Cardiac muscle cell (in vitro differentiated cells and primary cell): ENCODE measurements around the gene DLG5. TPM values are rescaled to one million over a fixed set of nuclear protein-coding genes. Genes with fewer than 3 reads are reported as not detected.

Source experiments
- DNase-seq, 2 donors: peaks; one replicate each; pipeline versions ENCODE4 v3.0.0 to v3.0.0-alpha.2; 2010 to 2017; ENCODE audit warnings: low read depth in 1 of 2, low spot score in 1 of 2
- H3K27ac ChIP-seq: fragments of 200-600 bp; sonication (generic); 2 replicates; pipeline ENCODE4 v1.5.1; 2016
- H3K27me3 ChIP-seq: fragments of 200-600 bp; sonication (generic); 2 replicates; pipeline ENCODE4 v1.6.0; 2016; ENCODE audit warnings: control low read depth
- H3K36me3 ChIP-seq: fragments of 200-600 bp; sonication (generic); 2 replicates; pipeline ENCODE4 v1.5.1; 2016; ENCODE audit warnings: control low read depth
- H3K4me1 ChIP-seq: fragments of 200-600 bp; sonication (generic); 2 replicates; pipeline ENCODE4 v1.8.1; 2017; ENCODE audit warnings: low read depth, mild to moderate bottlenecking, mixed run types
- H3K4me3 ChIP-seq: fragments of 200-600 bp; sonication (generic); 2 replicates; pipeline ENCODE4 v1.5.1; 2016; ENCODE audit warnings: mild to moderate bottlenecking
- H3K9me3 ChIP-seq: fragments of 200-600 bp; sonication (generic); 2 replicates; pipeline ENCODE4 v1.5.1; 2017; ENCODE audit warnings: low read depth, mild to moderate bottlenecking, control low read depth
- polyA plus RNA-seq: library from polyadenylated mRNA; unstranded; fragments of >200 nt; fragmentation: Nextera tagmentation; extraction: Ambion mirVana; gene quantifications from 2 replicates; pipeline ENCODE4 v1.2.1, GENCODE V29; 2016
- total RNA-seq: library from RNA; depleted of rRNA; stranded (reverse); fragments of >200 nt; gene quantifications from 2 replicates; pipeline ENCODE4 v1.2.3, GENCODE V29; 2016
- TF ChIP-seq, protein P1 (sequence below): IDR thresholded peaks from 2 replicates; pipeline ENCODE4 v1.5.1; 2012; ENCODE audit warnings: low read depth, mild to moderate bottlenecking, low read length

DLG5 gene
- total and polyA plus RNA-seq, 2 experiments from 2014 or later, result 20.3 to 64.4 TPM

- H3K27ac ChIP-seq, result peak overlapping the region; percentile 45
- DNase-seq, result peak in 1 of 2 donors; percentile 70
- peaks cover 16% of the 10 kb centered on the region for H3K4me1 ChIP-seq
- no peaks in the 10 kb centered on the region for H3K9me3 ChIP-seq
- H3K4me3 ChIP-seq, result no peak overlapping the region
- TF ChIP-seq, protein P1, sequence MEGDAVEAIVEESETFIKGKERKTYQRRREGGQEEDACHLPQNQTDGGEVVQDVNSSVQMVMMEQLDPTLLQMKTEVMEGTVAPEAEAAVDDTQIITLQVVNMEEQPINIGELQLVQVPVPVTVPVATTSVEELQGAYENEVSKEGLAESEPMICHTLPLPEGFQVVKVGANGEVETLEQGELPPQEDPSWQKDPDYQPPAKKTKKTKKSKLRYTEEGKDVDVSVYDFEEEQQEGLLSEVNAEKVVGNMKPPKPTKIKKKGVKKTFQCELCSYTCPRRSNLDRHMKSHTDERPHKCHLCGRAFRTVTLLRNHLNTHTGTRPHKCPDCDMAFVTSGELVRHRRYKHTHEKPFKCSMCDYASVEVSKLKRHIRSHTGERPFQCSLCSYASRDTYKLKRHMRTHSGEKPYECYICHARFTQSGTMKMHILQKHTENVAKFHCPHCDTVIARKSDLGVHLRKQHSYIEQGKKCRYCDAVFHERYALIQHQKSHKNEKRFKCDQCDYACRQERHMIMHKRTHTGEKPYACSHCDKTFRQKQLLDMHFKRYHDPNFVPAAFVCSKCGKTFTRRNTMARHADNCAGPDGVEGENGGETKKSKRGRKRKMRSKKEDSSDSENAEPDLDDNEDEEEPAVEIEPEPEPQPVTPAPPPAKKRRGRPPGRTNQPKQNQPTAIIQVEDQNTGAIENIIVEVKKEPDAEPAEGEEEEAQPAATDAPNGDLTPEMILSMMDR, result no peak
- H3K36me3 ChIP-seq, result no peaks in the 10 kb centered on the region
- no peaks in the 10 kb centered on the region for H3K27me3 ChIP-seq
Measured at GRCh38 chr10:77746047-77746707, 180.4 kb downstream of the DLG5 start.

GRCh38 chr10:77744245-77744644 is 182.3 kb downstream of the DLG5 start:
- Histone ChIP-seq H3K27ac (no peak overlapping the region), H3K4me1 (peaks cover 16% of the 10 kb centered on the region), H3K9me3 (no peaks in the 10 kb centered on the region), H3K4me3 (no peak overlapping the region), H3K27me3 (no peaks in the 10 kb centered on the region), H3K36me3 (no peaks in the 10 kb centered on the region)
- TF ChIP-seq, protein P1, result no peak
- DNase-seq, result no peak

- DNase-seq, result no peak
- H3K36me3 ChIP-seq, result no peaks in the 10 kb centered on the region
- H3K27me3 ChIP-seq, result no peaks in the 10 kb centered on the region
- TF ChIP-seq, protein P1, result no peak
- peaks cover 16% of the 10 kb centered on the region for H3K4me1 ChIP-seq
- no peak overlapping the region for H3K4me3 ChIP-seq
- no peaks in the 10 kb centered on the region for H3K9me3 ChIP-seq
- H3K27ac ChIP-seq, result no peak overlapping the region
Measured at GRCh38 chr10:77742172-77742571, 184.4 kb downstream of the DLG5 start.

GRCh38 chr10:77741746-77742145 is 184.8 kb downstream of the DLG5 start:
- H3K36me3 ChIP-seq, result no peaks in the 10 kb centered on the region
- H3K9me3 ChIP-seq, result no peaks in the 10 kb centered on the region
- no peak for DNase-seq
- peaks cover 16% of the 10 kb centered on the region for H3K4me1 ChIP-seq
- TF ChIP-seq, protein P1, result no peak
- H3K4me3 ChIP-seq, result no peak overlapping the region
- H3K27ac ChIP-seq, result no peak overlapping the region
- no peaks in the 10 kb centered on the region for H3K27me3 ChIP-seq

Other genes starting within 250 kb of the DLG5 start
- 15.5 and 19.5 TPM in 2 replicates for gene POLR3A, start 102.8 kb upstream of the DLG5 start, total RNA-seq
- gene POLR3A, start 102.8 kb upstream of the DLG5 start, polyA plus RNA-seq, result 16.8 and 22.4 TPM in 2 replicates
- gene RPS24, start 107.1 kb upstream of the DLG5 start, total RNA-seq, result 1,990 and 2,002 TPM in 2 replicates
- 526 and 543 TPM in 2 replicates for gene RPS24, start 107.1 kb upstream of the DLG5 start, polyA plus RNA-seq